LNCAP (cell line): ENCODE data around the gene EPG5.

Source experiments
- TF ChIP-seq, protein P1 (sequence below): fragments of 450-650 bp; IDR thresholded peaks from 2 replicates; pipeline ENCODE4 v1.5.1; 2017; ENCODE audit warnings: mild to moderate bottlenecking

EPG5 gene, protein sequence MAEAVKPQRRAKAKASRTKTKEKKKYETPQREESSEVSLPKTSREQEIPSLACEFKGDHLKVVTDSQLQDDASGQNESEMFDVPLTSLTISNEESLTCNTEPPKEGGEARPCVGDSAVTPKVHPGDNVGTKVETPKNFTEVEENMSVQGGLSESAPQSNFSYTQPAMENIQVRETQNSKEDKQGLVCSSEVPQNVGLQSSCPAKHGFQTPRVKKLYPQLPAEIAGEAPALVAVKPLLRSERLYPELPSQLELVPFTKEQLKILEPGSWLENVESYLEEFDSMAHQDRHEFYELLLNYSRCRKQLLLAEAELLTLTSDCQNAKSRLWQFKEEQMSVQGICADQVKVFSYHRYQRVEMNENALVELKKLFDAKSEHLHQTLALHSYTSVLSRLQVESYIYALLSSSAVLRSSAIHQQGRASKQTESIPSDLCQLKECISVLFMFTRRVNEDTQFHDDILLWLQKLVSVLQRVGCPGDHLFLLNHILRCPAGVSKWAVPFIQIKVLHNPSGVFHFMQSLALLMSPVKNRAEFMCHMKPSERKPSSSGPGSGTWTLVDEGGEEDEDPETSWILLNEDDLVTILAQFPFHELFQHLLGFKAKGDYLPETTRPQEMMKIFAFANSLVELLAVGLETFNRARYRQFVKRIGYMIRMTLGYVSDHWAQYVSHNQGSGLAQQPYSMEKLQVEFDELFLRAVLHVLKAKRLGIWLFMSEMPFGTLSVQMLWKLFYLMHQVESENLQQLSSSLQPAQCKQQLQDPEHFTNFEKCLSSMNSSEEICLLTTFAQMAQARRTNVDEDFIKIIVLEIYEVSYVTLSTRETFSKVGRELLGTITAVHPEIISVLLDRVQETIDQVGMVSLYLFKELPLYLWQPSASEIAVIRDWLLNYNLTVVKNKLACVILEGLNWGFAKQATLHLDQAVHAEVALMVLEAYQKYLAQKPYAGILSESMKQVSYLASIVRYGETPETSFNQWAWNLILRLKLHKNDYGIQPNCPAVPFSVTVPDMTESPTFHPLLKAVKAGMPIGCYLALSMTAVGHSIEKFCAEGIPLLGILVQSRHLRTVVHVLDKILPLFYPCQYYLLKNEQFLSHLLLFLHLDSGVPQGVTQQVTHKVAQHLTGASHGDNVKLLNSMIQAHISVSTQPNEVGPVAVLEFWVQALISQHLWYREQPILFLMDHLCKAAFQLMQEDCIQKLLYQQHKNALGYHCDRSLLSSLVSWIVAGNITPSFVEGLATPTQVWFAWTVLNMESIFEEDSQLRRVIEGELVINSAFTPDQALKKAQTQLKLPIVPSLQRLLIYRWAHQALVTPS (N-terminal part only)

DNA sequence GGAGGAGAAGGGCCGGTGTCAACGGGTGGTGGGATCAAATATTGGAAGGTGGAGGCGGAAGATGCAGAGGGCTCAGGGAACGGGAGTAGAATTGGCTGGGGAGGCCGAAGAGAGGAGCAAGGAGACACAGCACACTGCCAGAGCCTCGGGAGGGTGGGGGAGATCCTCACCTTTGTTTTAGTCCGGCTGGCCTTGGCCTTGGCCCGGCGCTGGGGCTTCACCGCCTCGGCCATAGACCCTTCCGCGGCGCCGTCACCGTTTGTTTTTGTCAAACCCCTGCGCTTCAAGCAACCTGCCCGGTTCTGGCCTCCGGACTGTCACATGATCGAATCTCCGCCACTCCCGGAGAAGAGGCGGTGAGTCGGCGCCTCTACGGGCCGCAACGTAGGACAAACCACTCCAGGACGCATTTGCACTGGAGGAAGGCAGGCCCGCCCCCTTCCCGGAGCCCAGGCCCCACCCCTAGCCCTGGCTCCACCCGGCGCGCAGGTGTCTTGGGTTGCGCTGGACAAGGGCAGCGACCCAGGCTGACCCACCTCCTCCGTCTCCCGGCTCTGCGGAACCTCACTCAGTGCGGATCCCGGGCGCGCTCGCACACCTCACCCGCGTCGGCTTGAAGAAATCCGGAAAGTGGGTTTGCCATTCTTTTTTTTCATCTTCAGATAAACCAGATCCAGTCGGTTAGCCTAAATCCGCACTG, at the start of gene EPG5:
TSS of gene EPG5 (minus strand) at position 323 of the 700 bp plus-strand sequence. CDS start at position 233, 90 bp downstream.
- TF ChIP-seq, protein P1, sequence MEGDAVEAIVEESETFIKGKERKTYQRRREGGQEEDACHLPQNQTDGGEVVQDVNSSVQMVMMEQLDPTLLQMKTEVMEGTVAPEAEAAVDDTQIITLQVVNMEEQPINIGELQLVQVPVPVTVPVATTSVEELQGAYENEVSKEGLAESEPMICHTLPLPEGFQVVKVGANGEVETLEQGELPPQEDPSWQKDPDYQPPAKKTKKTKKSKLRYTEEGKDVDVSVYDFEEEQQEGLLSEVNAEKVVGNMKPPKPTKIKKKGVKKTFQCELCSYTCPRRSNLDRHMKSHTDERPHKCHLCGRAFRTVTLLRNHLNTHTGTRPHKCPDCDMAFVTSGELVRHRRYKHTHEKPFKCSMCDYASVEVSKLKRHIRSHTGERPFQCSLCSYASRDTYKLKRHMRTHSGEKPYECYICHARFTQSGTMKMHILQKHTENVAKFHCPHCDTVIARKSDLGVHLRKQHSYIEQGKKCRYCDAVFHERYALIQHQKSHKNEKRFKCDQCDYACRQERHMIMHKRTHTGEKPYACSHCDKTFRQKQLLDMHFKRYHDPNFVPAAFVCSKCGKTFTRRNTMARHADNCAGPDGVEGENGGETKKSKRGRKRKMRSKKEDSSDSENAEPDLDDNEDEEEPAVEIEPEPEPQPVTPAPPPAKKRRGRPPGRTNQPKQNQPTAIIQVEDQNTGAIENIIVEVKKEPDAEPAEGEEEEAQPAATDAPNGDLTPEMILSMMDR = no peak

DNA sequence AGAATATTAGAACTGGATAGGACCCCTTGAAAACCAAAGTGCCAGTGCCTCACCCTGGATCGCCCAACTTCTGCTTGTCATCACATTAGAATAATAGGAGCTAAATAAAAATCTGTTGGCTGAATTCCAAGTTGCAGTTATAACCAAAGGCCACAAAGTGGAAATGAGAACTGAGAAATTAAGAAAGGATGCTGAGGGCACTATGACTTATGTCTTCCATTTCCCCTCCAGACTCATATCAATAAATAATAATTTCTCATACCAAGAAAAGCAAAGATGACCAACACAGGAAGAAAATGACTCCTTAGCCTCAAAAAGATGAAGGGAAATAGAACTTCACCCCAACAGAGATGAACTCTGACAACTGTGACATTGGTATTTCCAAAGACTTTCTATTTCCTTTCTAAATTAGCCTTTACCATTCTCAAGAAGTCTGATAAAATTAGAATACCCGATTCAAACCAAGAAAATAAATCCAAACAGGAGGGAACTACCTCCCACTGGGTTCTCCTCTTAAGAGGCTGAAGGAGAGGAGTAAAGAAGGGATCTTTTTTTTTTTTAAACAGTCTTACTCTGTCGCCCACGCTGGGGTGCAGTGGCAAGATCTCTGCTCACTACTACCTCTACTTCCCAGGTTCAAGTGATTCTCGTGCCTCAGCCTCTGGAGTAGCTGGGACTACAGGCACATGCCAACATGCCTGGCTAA, 46.5 kb upstream of the EPG5 start:
- TF ChIP-seq, protein P1 = no peak

GRCh38 chr18:46010676-46011075, 43.5 kb upstream of the EPG5 start:
- TF ChIP-seq, protein P1 = no peak

- TF ChIP-seq, protein P1 = no peak
Observed at GRCh38 chr18:46010050-46010449, 42.9 kb upstream of the EPG5 start.

GRCh38 chr18:46009125-46009840, 42.2 kb upstream of the EPG5 start:
- TF ChIP-seq, protein P1 = no peak

DNA sequence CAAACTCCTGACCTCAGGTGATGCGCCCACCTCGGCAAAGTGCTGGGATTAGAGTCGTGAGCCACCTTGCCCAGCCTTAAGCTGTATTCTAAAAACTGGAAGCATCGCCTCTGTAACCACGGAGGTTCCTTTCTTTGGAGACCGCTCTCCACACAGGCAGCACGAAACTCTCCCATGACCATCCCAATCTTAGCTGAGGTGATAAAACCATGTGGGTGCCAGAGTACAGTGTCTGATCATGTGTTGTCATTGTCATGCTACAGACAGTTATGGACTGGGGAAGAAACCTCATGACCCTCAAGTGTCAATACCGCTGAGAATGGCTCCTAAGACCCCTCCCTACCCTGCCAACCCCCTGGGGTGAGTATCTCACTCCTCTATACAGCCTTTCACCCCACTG, 41.4 kb upstream of the EPG5 start:
- TF ChIP-seq, protein P1 = no peak
